ENCODE measurements around the gene ME2.

ME2 gene

GRCh38 chr18:50898919-50899318 lies 20.0 kb downstream of the ME2 start:
- Histone ChIP-seq H3K36me3 (ENCODE audit: insufficient read depth, low read length) (peaks cover 74% of the 10 kb centered on the region), H3K4me2 (ENCODE audit: low read length) (no peak overlapping the region), H3K9ac (ENCODE audit: low read length) (no peak overlapping the region), H3F3A (ENCODE audit: insufficient read depth, low read length) (no peaks in the 10 kb centered on the region), H3K27ac (ENCODE audit: low read depth, low read length, poor library complexity, severe bottlenecking) (no peak overlapping the region), H2AFZ (ENCODE audit: low read length) (no peak overlapping the region), H4K20me1 (ENCODE audit: insufficient read depth, low read length) (no peaks in the 10 kb centered on the region), H3K4me3 (ENCODE audit: low read depth, low read length, poor library complexity, severe bottlenecking) (no peak overlapping the region), H3K79me2 (ENCODE audit: insufficient read depth, low read length) (peaks cover 9% of the 10 kb centered on the region), H3K9me2 (ENCODE audit: low read depth, low read length) (no peaks in the 10 kb centered on the region), H3K4me1 (ENCODE audit: insufficient read depth, low read length, severe bottlenecking) (no peaks in the 10 kb centered on the region), H3K27me3 (ENCODE audit: insufficient read depth, low read length) (no peaks in the 10 kb centered on the region), H3K9me3 (ENCODE audit: low read length) (no peaks in the 10 kb centered on the region)
- no peak for TF ChIP-seq EZH2 (IDR thresholded peaks at IDR 0.05; ENCODE audit: borderline replicate concordance, low read length)
- no peak for TF ChIP-seq CTCF (IDR thresholded peaks at IDR 0.05; ENCODE audit: low read length)

- Histone ChIP-seq H2AFZ (ENCODE audit: low read length) (no peak overlapping the region), H3K27ac (ENCODE audit: low read depth, low read length, poor library complexity, severe bottlenecking) (no peak overlapping the region), H3K4me3 (ENCODE audit: low read depth, low read length, poor library complexity, severe bottlenecking) (no peak overlapping the region), H3F3A (ENCODE audit: insufficient read depth, low read length) (no peaks in the 10 kb centered on the region), H3K4me2 (ENCODE audit: low read length) (no peak overlapping the region), H4K20me1 (ENCODE audit: insufficient read depth, low read length) (no peaks in the 10 kb centered on the region), H3K9me3 (ENCODE audit: low read length) (peaks cover 4% of the 10 kb centered on the region; the same call in 1 of the 2 replicates), H3K79me2 (ENCODE audit: insufficient read depth, low read length) (peaks cover 11% of the 10 kb centered on the region), H3K9me2 (ENCODE audit: low read depth, low read length) (no peaks in the 10 kb centered on the region), H3K9ac (ENCODE audit: low read length) (no peak overlapping the region), H3K27me3 (ENCODE audit: insufficient read depth, low read length) (no peaks in the 10 kb centered on the region), H3K4me1 (ENCODE audit: insufficient read depth, low read length, severe bottlenecking) (no peaks in the 10 kb centered on the region), H3K36me3 (ENCODE audit: insufficient read depth, low read length) (peaks cover 86% of the 10 kb centered on the region)
- TF ChIP-seq CTCF (IDR thresholded peaks at IDR 0.05; ENCODE audit: low read length), result no peak
- TF ChIP-seq EZH2 (IDR thresholded peaks at IDR 0.05; ENCODE audit: borderline replicate concordance, low read length), result no peak
Observed at GRCh38 chr18:50902797-50903196, 23.9 kb downstream of the ME2 start.

GRCh38 chr18:50906843-50907242 lies 27.9 kb downstream of the ME2 start:
- Histone ChIP-seq H3K9me3 (ENCODE audit: low read length) (peaks cover 4% of the 10 kb centered on the region; the same call in 1 of the 2 replicates), H2AFZ (ENCODE audit: low read length) (no peak overlapping the region), H4K20me1 (ENCODE audit: insufficient read depth, low read length) (no peaks in the 10 kb centered on the region), H3K4me2 (ENCODE audit: low read length) (no peak overlapping the region), H3K4me3 (ENCODE audit: low read depth, low read length, poor library complexity, severe bottlenecking) (no peak overlapping the region), H3F3A (ENCODE audit: insufficient read depth, low read length) (no peaks in the 10 kb centered on the region), H3K4me1 (ENCODE audit: insufficient read depth, low read length, severe bottlenecking) (no peaks in the 10 kb centered on the region), H3K27ac (ENCODE audit: low read depth, low read length, poor library complexity, severe bottlenecking) (no peak overlapping the region), H3K79me2 (ENCODE audit: insufficient read depth, low read length) (peaks cover 4% of the 10 kb centered on the region; the same call in 1 of the 2 replicates), H3K9ac (ENCODE audit: low read length) (no peak overlapping the region), H3K27me3 (ENCODE audit: insufficient read depth, low read length) (no peaks in the 10 kb centered on the region), H3K36me3 (ENCODE audit: insufficient read depth, low read length) (peaks cover 86% of the 10 kb centered on the region), H3K9me2 (ENCODE audit: low read depth, low read length) (no peaks in the 10 kb centered on the region)
- TF ChIP-seq CTCF (IDR thresholded peaks at IDR 0.05; ENCODE audit: low read length) (no peak), EZH2 (IDR thresholded peaks at IDR 0.05; ENCODE audit: borderline replicate concordance, low read length) (no peak)
